Measurements from ENCODE around the gene MICAL2. TPM values are rescaled to one million over a fixed set of nuclear protein-coding genes. Genes with fewer than 3 reads are reported as not detected.

Gene MICAL2
- total RNA-seq, 1 experiment from 2014 or later, result 62.9 TPM

- H3K9me2 ChIP-seq (replicated peaks; ENCODE audit: low read length), result no peaks in the 10 kb centered on the region
- TF ChIP-seq EZH2 (IDR thresholded peaks at IDR 0.05; ENCODE audit: low read length, unreplicated experiment), result no peak
- TF ChIP-seq EZH2phosphoT487 (IDR thresholded peaks at IDR 0.05; ENCODE audit: borderline replicate concordance, low read length), result no peak
- TF ChIP-seq CTCF (conservative IDR thresholded peaks at IDR 0.05; ENCODE audit: low read depth, low read length), result no peak
- no peak for ATAC-seq
- BruUV-seq (replicated peaks), result no TSS peak
- H3K36me3 ChIP-seq (ENCODE audit: low read depth, low read length), result no peaks in the 10 kb centered on the region
- no peak overlapping the region for H2AFZ ChIP-seq (ENCODE audit: low read length)
- no peak overlapping the region for H3K4me3 ChIP-seq (ENCODE audit: low read length)
- H3K27ac ChIP-seq (ENCODE audit: low read length), result no peak overlapping the region
- H3K27me3 ChIP-seq (ENCODE audit: low read length), result no peaks in the 10 kb centered on the region
- ChIA-PET POLR2A (ENCODE audit: unreplicated experiment) (no interaction called here), CTCF (no interaction called here)
- intact Hi-C loops (cut with micrococcal nuclease), result no loop called here
- no peaks in the 10 kb centered on the region for H3K79me2 ChIP-seq (ENCODE audit: low read length)
- no peaks in the 10 kb centered on the region for H3F3A ChIP-seq (ENCODE audit: low read length, unreplicated experiment)
- no peak for DNase-seq
- no peak overlapping the region for H3K9ac ChIP-seq (ENCODE audit: low read length)
- no peaks in the 10 kb centered on the region for H4K20me1 ChIP-seq (ENCODE audit: low read length)
- no peak overlapping the region for H3K4me2 ChIP-seq (ENCODE audit: low read length)
- peaks cover 9% of the 10 kb centered on the region; the same call in 1 of the 2 replicates for H3K9me3 ChIP-seq (ENCODE audit: low read length)
- H3K4me1 ChIP-seq (ENCODE audit: insufficient read depth, low read length), result no peaks in the 10 kb centered on the region
These were observed 185.6 kb downstream of the MICAL2 start for GRCh38 chr11:12295943-12296342.

GRCh38 chr11:12298610-12299009 is 188.2 kb downstream of the MICAL2 start:
- no peak overlapping the region for H3K4me3 ChIP-seq (ENCODE audit: low read length)
- no peak overlapping the region for H3K9ac ChIP-seq (ENCODE audit: low read length)
- BruUV-seq (replicated peaks), result no TSS peak
- no peak for TF ChIP-seq EZH2 (IDR thresholded peaks at IDR 0.05; ENCODE audit: low read length, unreplicated experiment)
- TF ChIP-seq EZH2phosphoT487 (IDR thresholded peaks at IDR 0.05; ENCODE audit: borderline replicate concordance, low read length), result no peak
- TF ChIP-seq CTCF (conservative IDR thresholded peaks at IDR 0.05; ENCODE audit: low read depth, low read length), result no peak
- H3K4me1 ChIP-seq (ENCODE audit: insufficient read depth, low read length), result no peaks in the 10 kb centered on the region
- no peaks in the 10 kb centered on the region for H3K27me3 ChIP-seq (ENCODE audit: low read length)
- CTCF ChIA-PET, result no interaction called here
- POLR2A ChIA-PET (ENCODE audit: unreplicated experiment), result no interaction called here
- H3K9me3 ChIP-seq (ENCODE audit: low read length), result peaks cover 9% of the 10 kb centered on the region; the same call in 1 of the 2 replicates
- no peak overlapping the region for H2AFZ ChIP-seq (ENCODE audit: low read length)
- no peaks in the 10 kb centered on the region for H4K20me1 ChIP-seq (ENCODE audit: low read length)
- H3K79me2 ChIP-seq (ENCODE audit: low read length), result no peaks in the 10 kb centered on the region
- H3K27ac ChIP-seq (ENCODE audit: low read length), result no peak overlapping the region
- H3K36me3 ChIP-seq (ENCODE audit: low read depth, low read length), result no peaks in the 10 kb centered on the region
- H3F3A ChIP-seq (ENCODE audit: low read length, unreplicated experiment), result no peaks in the 10 kb centered on the region
- intact Hi-C loops (cut with micrococcal nuclease), result no loop called here
- DNase-seq, result no peak
- no peak for ATAC-seq
- H3K9me2 ChIP-seq (replicated peaks; ENCODE audit: low read length), result no peaks in the 10 kb centered on the region
- no peak overlapping the region for H3K4me2 ChIP-seq (ENCODE audit: low read length)

- intact Hi-C loops (cut with micrococcal nuclease), result no loop called here
- H3K36me3 ChIP-seq (ENCODE audit: low read depth, low read length), result no peaks in the 10 kb centered on the region
- no peaks in the 10 kb centered on the region for H3F3A ChIP-seq (ENCODE audit: low read length, unreplicated experiment)
- POLR2A ChIA-PET (ENCODE audit: unreplicated experiment), result no interaction called here
- no TSS peak for BruUV-seq (replicated peaks)
- no peak overlapping the region for H3K27ac ChIP-seq (ENCODE audit: low read length)
- TF ChIP-seq EZH2phosphoT487 (IDR thresholded peaks at IDR 0.05; ENCODE audit: borderline replicate concordance, low read length) (no peak), EZH2 (IDR thresholded peaks at IDR 0.05; ENCODE audit: low read length, unreplicated experiment) (no peak), CTCF (conservative IDR thresholded peaks at IDR 0.05; ENCODE audit: low read depth, low read length) (no peak)
- CTCF ChIA-PET, result interaction anchor here (0.6 kb wide), 1 partner anchor 57 kb away, joined by 3 read pairs; no protein-coding TSS in a partner anchor
- ATAC-seq (no peak), DNase-seq (no peak)
- no peaks in the 10 kb centered on the region for H3K9me2 ChIP-seq (replicated peaks; ENCODE audit: low read length)
- H4K20me1 ChIP-seq (ENCODE audit: low read length), result no peaks in the 10 kb centered on the region
- H2AFZ ChIP-seq (ENCODE audit: low read length), result no peak overlapping the region
- no peaks in the 10 kb centered on the region for H3K4me1 ChIP-seq (ENCODE audit: insufficient read depth, low read length)
- no peak overlapping the region for H3K4me2 ChIP-seq (ENCODE audit: low read length)
- H3K79me2 ChIP-seq (ENCODE audit: low read length), result no peaks in the 10 kb centered on the region
- no peak overlapping the region for H3K9ac ChIP-seq (ENCODE audit: low read length)
- peaks cover 9% of the 10 kb centered on the region; the same call in 1 of the 2 replicates for H3K9me3 ChIP-seq (ENCODE audit: low read length)
- no peaks in the 10 kb centered on the region for H3K27me3 ChIP-seq (ENCODE audit: low read length)
- no peak overlapping the region for H3K4me3 ChIP-seq (ENCODE audit: low read length)
These were observed 191.0 kb downstream of the MICAL2 start for GRCh38 chr11:12301379-12301778.

All from PC-3 (cell line).